Fibroblast of gingiva (primary cell): ENCODE results near the gene FSD2.

ENCODE experiments used
- DNase-seq: peaks from one replicate; pipeline ENCODE4 v3.0.0-alpha.2; 2011; ENCODE audit warnings: low read depth

The FSD2 gene, protein sequence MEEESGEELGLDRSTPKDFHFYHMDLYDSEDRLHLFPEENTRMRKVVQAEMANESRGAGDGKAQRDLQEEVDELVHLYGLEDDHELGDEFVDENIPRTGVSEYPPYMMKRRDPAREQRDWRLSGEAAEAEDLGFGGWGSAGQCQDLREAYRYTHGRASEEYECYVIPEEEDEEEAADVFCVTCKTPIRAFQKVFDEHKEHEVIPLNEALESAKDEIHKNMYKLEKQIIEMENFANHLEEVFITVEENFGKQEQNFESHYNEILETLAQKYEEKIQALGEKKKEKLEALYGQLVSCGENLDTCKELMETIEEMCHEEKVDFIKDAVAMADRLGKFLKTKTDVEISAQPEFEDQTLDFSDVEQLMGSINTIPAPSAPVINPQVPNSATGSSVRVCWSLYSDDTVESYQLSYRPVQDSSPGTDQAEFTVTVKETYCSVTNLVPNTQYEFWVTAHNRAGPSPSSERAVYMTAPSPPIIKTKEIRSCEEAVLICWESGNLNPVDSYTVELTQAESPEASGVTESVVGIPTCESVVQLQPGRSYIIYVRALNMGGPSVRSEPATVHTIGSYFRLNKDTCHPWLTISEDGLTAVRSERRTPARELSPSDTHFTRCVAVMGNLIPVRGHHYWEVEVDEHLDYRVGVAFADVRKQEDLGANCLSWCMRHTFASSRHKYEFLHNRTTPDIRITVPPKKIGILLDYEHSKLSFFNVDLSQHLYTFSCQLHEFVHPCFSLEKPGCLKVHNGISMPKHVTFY

DNA sequence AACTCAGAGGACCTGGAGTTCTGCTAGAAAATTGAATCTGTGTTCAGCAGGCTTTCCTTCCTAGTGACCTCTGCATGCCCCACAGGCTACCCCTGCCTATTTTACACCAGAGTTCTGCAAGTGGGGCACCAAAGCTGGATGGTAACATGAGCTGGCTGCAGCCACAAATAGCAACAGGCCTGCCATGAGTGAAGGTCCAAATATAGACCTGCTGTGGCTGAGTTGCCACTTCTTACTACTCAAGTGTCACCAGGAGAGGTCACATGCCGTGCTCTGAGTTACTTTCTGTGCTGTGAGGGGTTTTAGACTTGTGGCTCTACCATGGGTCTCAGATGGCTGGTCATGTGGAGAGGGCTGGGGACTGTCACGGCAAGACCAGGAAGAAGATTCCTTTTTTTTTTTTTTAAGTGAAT, at the start of gene FSD2:
FSD2 (minus strand) TSS at position 76 of the 413 bp plus-strand sequence. CDS start 18,679 bp downstream, outside the sequence.
- DNase-seq = no peak

DNA sequence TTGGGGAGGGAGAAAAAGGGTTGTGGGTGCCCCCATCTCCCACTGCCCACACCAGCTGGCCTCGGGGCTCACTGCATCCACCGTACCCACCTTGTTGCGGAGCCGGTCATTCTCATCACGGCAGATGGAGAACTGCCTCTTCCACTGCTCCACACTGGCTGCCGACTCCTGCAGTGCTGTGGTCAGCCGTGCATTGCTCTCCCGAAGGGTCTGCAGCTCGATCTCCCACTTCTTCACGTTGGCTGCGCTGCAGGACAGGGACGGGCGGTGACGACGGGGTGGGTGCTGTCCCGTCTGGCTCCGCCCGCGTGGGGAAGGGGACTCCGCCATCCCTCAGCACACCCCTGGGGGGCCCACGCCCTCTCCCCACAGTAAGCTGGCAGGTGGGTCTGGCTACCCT, 48.7 kb upstream of the FSD2 start:
- DNase-seq = no peak

DNA sequence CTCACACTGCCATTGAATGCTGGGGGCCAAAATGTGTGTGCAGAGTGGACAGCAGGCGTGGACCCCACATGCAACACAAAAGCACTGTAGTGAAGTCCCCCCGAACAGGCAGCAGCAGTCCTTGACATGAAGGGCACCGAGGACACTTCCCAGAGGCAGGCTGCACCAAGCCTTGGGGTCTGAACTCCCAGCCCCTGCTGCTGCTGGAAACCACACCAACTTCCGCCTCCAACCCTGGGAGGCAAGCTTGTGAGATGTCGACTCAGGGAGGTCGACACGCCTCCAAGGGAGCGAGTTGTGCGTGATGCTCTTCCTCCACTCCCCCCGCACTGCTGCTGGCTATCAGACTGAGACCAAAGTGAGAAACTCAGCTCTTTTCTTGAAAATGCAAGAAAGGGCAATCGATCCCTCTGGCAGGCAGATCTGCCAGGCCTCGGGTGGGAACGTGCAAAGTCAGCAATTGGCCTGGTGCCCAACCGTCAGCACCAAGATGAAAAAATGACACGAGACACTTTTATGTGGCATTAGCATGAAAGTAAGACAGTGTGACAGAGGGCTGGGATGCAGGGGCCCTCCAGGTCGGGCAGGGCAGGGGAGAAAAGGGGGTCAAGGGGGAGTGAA, 47.2 kb upstream of the FSD2 start:
- DNase-seq = no peak

DNA sequence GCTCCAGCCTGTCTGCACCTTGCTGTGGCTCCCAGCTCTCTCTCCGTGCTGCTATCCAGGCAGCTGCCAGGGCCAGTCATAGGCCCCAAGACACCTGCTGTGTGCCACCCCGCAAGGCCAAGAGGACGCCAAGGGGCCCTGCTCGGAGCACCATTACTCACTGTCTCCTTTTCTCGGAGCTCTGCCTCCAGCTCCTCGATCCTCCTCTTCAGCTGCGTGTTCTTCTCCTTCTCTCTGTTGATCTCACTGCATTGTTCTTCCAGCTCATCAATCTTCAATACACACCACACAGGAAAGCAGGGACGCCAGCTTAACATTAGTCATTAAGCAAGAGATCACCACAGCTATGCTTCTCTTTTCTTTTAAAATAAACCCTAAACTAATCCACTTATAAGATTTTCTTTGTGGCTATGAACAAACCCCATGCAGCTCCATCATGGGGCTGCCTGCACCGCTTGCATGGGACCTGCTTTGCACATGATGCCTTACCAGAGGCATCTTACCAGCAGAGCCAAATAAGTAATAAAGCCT, 46.2 kb upstream of the FSD2 start:
- DNase-seq = no peak

DNA sequence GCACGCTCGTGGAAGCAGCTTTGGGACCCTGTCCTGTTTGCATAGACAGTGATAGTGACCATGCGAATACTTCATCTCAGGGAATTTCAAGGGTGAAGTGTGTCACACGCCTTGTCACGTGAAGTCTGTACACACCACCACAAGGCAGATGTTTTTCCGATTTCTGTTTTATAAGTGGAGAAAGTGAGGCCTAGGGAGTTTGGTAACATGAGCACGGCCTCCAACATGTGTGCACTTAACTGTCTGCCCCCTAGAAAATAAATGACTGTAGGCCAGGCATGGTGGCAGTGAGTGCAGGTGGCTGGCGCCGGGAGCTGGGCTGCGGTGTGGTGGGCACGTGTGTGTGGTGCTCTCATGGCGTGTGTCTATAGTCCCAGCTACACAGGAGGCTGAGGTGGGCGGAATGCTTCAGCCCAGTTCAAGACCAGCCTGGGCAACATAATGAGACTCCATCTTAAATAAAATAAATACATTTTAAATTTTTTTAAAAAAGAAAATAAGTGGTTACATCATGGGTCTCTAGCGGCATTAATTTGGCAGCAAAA, 45.5 kb upstream of the FSD2 start:
- no peak for DNase-seq

DNA sequence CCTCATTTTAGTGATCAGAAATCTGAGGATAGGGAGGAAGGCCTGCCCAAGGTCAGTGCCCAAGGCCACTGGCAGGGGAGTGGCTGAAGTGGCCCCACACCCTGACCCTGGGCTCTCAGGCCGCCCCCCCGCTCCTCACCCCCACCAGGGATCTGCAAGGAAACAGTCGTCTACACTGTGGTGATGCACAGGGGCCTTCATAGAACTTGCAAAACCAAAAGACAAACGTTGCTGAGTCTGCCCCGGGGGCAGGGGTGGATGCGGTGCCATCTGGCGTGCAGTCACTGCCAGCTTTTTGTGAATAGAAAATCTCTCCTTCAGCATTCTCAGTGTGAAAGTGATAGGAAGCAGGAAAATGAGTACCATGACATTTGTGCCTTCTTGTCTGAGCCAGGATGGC, 44.9 kb upstream of the FSD2 start:
- no peak for DNase-seq

DNA sequence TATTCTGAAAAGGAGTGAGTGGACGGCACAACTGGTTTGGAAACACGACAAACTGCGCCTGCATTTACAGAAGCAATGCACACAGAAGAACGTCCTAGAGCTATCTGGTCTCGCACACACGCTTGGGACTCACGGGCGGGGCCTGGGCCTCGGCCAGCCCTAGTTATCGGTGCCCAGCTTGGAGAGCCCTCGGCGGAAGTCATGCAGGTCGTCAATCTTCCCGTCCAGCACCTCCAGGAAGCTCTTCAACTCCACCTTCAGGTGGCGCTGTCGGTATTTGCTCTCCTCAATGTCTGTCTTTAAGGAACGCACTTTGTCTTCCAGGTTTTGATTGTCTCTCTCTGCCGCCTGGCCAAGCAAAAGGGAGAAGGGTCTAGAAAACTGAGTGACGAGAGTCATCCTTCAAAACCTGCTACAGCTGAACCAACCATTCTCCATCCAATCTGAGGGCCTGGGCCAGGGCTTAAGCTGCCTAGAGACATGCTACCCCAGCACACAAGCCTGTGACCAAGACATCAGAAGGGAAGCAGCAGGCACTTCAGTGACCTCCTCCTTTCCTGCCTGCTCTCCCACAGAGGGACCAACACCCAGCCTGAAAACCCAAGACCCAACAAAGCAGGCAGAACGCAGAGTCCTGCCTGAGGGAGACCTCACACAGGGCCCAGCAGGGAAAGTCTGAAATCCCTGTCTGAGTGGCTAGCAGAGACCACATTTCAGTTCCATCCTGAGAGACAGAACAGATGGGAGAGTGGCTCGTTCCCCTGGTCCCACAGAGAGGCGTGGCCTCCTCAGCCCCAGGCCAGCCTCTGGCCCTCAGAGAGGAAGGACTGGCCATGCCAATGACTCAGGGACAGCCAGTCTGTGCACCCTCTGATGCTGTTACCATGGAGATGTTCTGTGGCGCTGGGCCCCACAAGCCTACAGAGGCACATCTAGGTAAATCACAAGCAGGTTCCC, 44.0 kb upstream of the FSD2 start:
- DNase-seq = peak; percentile 74

DNA sequence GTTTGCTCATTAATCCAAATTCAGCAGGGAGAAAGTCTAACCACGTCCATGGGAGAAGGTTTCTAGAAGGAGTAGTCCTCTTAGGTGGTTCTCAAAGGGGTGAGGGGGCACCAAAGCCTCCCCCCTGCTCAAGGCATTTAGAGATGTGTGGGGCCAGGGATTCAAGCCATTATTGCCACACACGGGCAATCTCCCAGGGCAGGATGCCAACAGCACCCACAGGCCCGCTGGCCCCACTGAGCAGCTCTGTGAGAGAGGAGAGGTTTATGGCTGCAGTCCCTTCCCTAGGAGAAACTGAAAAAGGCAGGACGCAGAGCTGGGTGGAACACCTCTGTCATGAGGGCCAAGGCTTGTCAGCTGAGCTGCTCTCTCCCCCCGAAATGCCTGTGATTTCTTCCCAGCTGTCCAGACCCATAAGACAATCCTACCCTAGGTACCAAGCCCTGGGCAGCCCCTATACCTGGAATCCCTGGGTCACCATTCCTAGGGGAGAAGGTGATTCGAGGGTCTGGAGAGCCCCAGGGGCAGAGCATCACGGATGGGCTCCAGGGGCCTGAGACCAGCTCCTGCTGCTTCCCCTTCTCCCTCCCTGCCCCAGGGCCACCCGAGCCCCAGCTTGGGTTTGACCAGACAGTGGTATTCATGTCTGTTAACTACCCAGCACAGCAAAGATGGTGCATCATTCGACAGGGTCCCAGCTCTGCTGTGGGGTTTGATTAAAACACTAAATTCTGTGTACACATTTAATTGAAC, 42.5 kb upstream of the FSD2 start:
- DNase-seq = no peak

DNA sequence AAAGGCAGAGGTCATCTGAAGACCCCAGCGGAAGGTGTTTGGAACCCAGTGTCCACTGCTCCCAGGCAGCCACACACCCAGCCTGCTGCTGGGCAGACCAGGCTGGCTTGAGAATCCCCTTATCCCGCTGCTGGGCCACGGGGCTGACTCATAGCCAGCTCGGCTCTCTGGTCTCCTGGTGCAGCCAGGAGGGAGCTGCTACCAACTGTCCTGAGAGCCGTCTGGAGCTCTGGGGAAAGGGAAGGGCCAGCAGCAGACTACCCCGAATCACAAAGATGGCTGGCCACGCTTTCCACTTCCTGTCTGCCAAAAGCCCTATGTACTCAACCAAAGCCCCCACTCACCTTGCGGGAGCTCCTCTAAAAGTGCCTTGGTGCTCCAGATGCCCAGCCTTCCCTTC, 41.8 kb upstream of the FSD2 start:
- no peak for DNase-seq

DNA sequence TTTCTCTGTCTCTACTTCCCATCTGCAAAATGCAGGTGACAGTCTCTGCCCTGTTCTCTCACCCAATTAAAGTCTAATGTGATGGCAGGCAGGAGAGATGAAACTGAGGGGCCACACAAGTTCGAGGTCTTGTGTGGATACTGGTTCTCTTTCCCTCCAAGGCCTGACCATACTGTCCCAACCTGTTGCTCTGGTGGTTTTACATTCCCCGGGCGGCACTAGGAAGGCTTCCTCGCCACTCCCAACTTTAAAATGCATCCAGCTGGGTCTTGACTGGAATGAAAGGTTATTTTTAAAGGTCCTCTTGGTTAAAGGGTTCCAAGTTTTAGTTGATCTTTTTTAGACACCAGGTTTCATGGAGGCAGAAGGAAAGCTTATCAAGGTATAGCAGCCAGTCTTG, 40.8 kb upstream of the FSD2 start:
- DNase-seq = no peak

DNA sequence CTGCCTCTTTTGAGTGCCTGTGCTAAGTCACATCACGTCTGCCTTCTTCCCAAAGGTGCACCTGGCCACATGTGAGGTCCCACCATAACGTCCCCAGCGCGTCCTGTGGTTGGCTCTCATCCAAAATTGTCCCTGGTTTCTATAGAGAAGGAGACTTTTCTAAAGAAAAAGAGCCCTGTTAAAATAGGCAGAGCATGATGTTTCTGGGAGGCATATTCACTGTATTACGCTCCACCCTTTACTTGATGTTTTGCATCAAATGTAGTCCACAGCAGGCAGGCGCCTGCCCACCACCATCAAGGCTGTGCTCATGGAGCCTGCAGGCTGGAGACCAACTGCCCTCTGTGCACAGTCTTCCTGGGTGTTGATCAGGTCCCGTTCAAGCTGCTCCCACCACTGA, 39.8 kb upstream of the FSD2 start:
- no peak for DNase-seq

DNA sequence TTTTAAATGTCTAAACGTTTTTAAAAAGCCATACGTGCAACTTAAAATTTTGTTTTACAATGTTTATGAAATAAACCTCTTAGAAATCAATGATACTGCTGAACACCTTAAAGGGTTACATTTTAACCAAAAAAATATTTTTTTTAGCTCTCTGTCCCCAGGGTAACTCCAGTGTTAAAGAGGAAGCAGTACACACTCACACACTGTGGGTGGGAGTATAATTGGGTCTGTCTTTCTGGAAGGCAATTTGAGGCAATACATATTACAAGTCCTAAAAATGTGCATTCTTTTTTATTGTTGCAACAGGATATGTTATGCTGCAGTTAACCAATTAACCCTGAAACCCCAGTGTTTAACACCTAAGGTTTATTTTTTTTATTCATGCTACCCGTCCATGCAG, 37.7 kb upstream of the FSD2 start:
- no peak for DNase-seq

DNA sequence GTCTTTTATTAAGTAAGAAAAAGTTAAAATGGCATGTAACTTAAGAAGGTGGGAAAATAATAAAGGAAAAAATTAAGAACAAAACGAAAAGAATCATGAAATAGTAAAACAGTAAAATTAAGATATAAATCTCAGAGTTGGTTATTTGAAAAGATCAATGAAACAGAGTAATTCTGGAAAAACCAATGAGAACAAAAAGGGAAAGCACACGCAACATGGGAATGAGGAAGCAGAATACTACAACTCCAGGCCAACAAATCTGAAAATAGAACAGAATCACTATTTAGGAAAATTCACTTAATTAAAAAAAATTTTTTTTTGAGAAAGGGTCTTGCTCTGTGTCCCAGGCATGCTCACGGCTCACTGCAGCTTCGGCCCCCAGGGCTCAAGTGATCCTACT, 34.3 kb upstream of the FSD2 start:
- no peak for DNase-seq

DNA sequence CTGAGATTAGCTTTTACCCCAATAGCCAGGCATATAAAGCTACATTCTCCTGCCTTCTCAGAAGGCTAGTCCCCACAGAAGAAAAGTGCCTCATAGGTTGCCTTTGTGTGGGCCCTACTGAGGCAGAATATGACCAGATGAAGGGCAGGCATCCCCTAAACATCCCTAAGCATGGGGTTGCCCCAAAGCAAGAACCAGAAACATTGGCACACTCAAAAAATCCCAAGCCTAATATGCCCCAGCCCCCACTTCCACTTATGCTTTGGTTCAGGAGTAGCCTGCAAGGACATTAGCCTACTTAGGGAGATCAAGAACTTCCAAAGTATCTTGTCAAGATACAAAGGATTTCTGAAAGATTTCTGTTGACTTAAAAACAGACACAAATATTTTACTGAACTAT, 33.3 kb upstream of the FSD2 start:
- DNase-seq = no peak

DNA sequence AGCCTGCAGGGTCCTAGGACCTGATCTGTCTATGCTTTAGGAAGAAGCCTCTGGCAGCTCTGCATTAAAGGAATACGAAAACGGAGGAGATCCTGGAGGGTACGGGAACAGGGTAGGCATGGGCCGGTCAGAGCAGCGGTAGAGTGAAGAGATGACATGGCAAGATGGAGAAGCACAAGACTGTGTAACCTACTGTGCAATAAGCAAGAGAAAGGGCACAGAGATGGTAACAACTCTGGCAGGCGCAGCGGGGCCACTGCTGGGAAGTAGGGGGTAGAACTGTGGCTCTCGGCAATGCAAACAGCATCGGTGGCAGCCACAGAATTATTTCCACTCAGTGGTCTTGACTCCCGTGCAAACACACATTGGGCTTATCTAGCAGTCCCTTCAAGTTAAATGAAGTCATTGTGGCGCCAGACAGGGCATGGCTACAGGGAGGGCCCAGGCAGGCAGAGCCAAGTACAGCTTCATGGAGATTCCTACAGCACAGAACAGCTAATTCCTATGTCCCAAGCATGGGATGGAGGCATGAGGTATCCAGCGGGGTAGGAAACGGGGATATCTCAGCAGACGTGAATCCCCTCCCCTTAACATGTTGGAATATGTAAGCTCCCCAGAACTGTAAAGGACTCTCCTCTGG, 32.3 kb upstream of the FSD2 start:
- no peak for DNase-seq

DNA sequence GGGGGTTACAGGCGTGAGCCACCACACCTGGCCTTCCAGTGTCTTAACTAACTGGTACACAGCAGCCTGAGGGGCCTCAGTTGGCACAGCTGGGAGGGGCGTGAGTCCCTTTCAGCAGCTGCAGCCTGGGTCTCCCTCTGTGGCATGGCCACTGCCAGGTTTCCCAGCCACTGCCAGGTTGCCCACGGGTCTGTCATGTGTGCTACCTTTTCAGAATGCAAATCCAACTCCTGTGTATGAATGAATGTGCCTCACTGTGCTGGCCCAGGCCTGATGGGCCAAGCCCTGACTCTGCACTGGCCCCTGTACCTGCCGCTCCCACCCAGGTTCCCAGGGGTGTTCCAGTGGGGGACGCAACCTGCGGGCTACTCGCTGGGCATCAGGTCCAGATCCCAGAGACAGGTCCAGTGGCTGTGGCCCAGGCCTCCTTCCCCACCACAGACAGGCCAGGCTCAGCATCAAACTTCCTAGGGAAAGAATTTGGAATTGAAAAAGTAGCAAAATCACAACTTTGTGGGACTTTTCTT, 29.6 kb upstream of the FSD2 start:
- no peak for DNase-seq

DNA sequence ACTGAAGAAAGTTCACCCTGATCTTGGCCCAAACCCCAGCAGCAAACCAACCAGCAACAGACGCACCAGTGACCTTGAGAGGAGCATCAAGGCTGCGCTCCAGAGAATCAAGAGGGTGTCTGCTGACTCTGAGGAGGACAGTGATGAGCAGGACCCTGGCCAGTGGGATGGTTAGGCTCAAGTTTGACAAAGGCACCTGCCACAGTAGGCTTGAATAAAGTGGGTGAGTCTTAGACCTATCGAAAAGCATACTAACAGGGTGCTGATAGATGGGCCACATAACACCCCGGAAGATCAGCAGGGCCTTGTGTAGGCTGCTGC, 27.5 kb upstream of the FSD2 start:
- no peak for DNase-seq

DNA sequence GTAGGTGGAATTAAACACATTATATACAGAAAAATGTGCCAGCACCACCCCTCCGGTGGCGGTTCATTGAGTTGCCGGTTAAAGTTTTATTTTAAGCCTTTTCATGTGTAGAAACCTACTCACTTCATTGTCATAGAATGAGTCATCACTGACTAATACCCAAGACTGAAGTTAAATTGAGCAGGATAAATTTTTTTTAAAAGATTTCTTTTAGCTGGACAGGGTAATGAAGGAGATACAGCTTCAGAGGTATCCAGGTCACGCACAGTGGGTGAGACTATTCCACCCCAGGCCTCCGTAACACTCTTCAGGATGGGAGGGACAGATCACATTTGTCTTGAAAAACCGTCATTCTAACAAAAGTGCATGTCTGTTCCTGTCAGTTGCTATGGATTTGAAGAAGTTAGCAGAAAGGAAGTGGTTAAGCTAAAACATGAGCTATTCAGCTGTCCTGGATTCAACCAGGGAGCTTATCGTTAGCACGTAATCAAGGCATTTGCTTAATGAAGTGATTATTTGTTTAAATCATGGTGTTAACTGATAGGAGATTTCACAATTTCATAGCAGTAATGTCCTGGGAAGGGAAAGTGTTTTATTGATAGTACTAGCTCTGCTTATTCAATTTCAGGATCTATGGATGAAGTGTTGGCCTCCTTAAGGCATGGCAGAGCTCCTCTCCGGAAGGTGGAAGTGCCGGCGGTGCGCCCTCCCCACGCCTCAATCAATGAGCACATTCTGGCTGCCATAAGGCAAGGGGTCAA, 26.9 kb upstream of the FSD2 start:
- peak; percentile 62 for DNase-seq

DNA sequence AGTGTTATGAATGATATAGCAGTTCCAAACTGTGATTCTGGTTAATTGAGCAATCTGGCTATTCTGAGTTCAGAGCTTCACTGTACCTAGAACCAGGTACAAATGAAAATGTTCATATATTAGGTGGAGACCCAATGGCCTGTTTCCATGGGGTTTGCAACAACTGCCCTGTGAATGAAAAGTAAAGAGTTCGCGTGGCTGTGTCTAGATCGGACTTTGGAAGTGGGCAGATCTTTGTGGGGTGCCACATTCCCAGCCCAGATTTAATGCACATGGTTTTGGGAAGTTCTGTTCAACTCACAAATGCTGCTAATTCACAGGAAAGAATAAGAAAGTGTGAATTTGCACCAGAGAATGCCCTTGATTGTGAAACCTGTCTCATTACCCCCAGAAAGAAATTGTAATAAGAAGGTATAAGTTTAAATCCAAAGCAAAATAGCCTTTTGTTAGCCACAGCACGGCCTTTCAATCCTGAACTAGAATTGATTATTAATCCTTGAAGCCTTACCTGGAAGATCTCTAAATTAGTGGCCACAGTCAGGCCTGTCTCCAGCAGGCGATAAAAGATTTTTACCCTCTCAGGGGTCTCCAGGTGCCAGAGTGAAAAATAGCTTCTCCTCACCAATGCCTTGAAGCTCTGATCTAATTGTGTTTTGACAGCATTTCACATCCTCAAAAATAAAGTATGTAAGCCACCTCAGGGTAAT, 26.2 kb upstream of the FSD2 start:
- no peak for DNase-seq
